Measurements from ENCODE around the gene MARK1.

MARK1 gene

GRCh38 chr1:220527908-220528678, at the start of gene MARK1:
Gene MARK1 (plus strand): TSS chr1:220528136. CDS start chr1:220528823, 687 bp downstream.
- peak within 1 kb of the TSS; percentile 81 for H3K27ac ChIP-seq (ENCODE audit: low read length)
- H3K4me3 ChIP-seq (ENCODE audit: low read length) = peak within 1 kb of the TSS; percentile 74
- peaks cover 12% of the 10 kb centered on the region; the same call in 1 of the 2 replicates for H3K27me3 ChIP-seq (ENCODE audit: insufficient read depth, low read length)
- H3K4me1 ChIP-seq (ENCODE audit: insufficient read depth, low read length) = no peaks in the 10 kb centered on the region
- no peaks in the 10 kb centered on the region for H3K36me3 ChIP-seq (ENCODE audit: insufficient read depth, low read depth, low read length)
- no peaks in the 10 kb centered on the region for H3K9me3 ChIP-seq (ENCODE audit: insufficient read depth, low read depth, low read length)
- H3K9ac ChIP-seq (ENCODE audit: low read depth, low read length) = peak within 1 kb of the TSS; percentile 94

DNA sequence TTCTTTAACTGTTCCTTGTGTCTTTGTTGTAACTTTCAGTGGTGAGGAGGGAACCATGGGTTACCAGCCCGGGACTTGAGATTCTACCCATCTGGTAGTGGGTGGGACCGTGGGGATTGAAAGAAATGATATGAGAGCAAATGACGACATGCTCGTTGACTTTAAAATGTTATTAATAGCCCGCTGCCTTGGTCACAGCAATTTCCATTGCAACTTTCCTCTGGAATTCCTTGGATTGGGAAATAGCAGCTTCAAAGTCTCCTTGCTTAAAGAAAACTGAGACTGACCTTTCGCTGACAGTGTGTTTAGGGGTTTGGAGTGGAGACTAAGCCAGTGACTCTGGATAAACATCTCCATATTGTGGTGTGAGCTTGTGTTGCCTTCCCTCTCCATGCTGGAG, 44.2 kb upstream of the MARK1 start:
- no peaks in the 10 kb centered on the region for H3K27me3 ChIP-seq (ENCODE audit: insufficient read depth, low read length)
- H3K4me1 ChIP-seq (ENCODE audit: insufficient read depth, low read length) = peaks cover 3% of the 10 kb centered on the region; the same call in 1 of the 2 replicates
- H3K4me3 ChIP-seq (ENCODE audit: low read length) = no peak overlapping the region
- no peaks in the 10 kb centered on the region for H3K36me3 ChIP-seq (ENCODE audit: insufficient read depth, low read depth, low read length)
- H3K9ac ChIP-seq (ENCODE audit: low read depth, low read length) = no peak overlapping the region
- no peaks in the 10 kb centered on the region for H3K9me3 ChIP-seq (ENCODE audit: insufficient read depth, low read depth, low read length)
- no peak overlapping the region for H3K27ac ChIP-seq (ENCODE audit: low read length)

DNA sequence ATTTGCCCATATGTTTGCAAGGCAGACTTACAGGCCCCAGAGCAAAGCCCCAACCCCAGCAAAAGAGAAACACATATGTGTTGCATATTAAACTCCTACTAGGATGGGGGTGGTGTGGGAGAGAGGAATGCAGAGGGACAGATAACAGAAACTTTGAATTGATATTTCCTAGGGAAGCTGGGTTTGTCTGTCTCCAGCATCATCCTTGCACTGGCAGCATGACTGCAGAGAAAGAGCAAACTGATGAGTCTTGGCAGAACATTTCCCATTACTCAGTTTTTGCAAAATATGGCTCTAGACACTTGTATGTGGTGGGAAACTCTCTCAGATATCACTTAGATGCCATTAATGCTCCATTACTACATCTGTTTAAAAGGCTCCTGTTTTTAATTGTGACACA, 43.8 kb upstream of the MARK1 start:
- no peak overlapping the region for H3K27ac ChIP-seq (ENCODE audit: low read length)
- no peaks in the 10 kb centered on the region for H3K36me3 ChIP-seq (ENCODE audit: insufficient read depth, low read depth, low read length)
- no peaks in the 10 kb centered on the region for H3K9me3 ChIP-seq (ENCODE audit: insufficient read depth, low read depth, low read length)
- H3K27me3 ChIP-seq (ENCODE audit: insufficient read depth, low read length) = no peaks in the 10 kb centered on the region
- H3K4me1 ChIP-seq (ENCODE audit: insufficient read depth, low read length) = peaks cover 3% of the 10 kb centered on the region; the same call in 1 of the 2 replicates
- no peak overlapping the region for H3K9ac ChIP-seq (ENCODE audit: low read depth, low read length)
- no peak overlapping the region for H3K4me3 ChIP-seq (ENCODE audit: low read length)

DNA sequence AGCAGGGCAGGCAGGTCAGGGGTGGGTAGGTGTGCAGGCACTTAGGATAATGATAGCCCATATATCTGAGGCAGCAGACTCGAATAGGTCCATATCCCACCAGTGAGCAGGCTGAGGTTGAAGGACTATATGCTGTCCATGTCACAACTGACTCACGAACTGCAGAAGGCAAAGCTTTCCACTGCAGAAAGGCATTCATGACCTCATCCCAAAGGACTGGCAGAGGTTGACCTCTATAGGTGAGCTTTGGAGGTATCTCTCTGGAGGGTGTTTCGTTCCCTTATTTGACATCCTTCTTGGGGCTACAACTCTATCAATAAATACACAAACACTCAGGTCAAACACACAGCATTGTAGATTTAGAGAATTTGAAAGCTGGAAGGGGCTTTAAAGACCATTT, 42.8 kb upstream of the MARK1 start:
- Histone ChIP-seq H3K9me3 (ENCODE audit: insufficient read depth, low read depth, low read length) (no peaks in the 10 kb centered on the region), H3K4me3 (ENCODE audit: low read length) (no peak overlapping the region), H3K27me3 (ENCODE audit: insufficient read depth, low read length) (no peaks in the 10 kb centered on the region), H3K4me1 (ENCODE audit: insufficient read depth, low read length) (peaks cover 3% of the 10 kb centered on the region; the same call in 1 of the 2 replicates), H3K27ac (ENCODE audit: low read length) (no peak overlapping the region), H3K36me3 (ENCODE audit: insufficient read depth, low read depth, low read length) (no peaks in the 10 kb centered on the region), H3K9ac (ENCODE audit: low read depth, low read length) (no peak overlapping the region)

- peaks cover 3% of the 10 kb centered on the region; the same call in 1 of the 2 replicates for H3K4me1 ChIP-seq (ENCODE audit: insufficient read depth, low read length)
These were observed 42.1 kb upstream of the MARK1 start for GRCh38 chr1:220485791-220486190.

DNA sequence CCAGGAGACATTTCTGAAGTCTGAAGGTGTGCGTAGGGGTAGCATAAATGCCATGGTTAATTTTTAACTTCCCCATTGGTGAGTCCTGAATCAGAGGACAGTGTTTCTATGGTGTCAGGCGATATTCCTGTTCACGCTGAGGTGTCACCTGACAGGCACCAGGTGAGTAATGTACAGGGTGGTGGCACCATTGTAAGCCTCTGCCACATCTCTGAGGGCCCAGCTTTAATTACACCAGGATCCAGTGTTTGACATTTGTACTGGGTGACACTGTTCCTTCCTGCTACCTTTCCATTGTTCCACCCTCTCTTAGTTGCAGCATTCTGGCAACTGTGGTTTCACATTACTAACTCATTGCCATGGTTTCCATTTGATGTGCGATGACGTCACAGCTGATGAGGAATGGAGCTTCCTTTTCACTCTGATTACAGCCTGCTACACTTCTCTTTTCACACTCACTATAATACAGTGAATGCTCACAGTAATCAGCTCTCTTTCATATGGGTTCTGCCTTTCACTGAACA, 40.6 kb upstream of the MARK1 start:
- Histone ChIP-seq H3K36me3 (ENCODE audit: insufficient read depth, low read depth, low read length) (no peaks in the 10 kb centered on the region), H3K27ac (ENCODE audit: low read length) (no peak overlapping the region), H3K27me3 (ENCODE audit: insufficient read depth, low read length) (no peaks in the 10 kb centered on the region), H3K9ac (ENCODE audit: low read depth, low read length) (no peak overlapping the region), H3K4me3 (ENCODE audit: low read length) (no peak overlapping the region), H3K9me3 (ENCODE audit: insufficient read depth, low read depth, low read length) (no peaks in the 10 kb centered on the region), H3K4me1 (ENCODE audit: insufficient read depth, low read length) (peaks cover 3% of the 10 kb centered on the region; the same call in 1 of the 2 replicates)

More at GRCh38 chr1:220485791-220486190, 42.1 kb upstream of the MARK1 start:
- Histone ChIP-seq H3K27ac (ENCODE audit: low read length) (no peak overlapping the region), H3K4me3 (ENCODE audit: low read length) (no peak overlapping the region), H3K9ac (ENCODE audit: low read depth, low read length) (no peak overlapping the region), H3K36me3 (ENCODE audit: insufficient read depth, low read depth, low read length) (no peaks in the 10 kb centered on the region), H3K27me3 (ENCODE audit: insufficient read depth, low read length) (no peaks in the 10 kb centered on the region), H3K9me3 (ENCODE audit: insufficient read depth, low read depth, low read length) (no peaks in the 10 kb centered on the region)

DNA sequence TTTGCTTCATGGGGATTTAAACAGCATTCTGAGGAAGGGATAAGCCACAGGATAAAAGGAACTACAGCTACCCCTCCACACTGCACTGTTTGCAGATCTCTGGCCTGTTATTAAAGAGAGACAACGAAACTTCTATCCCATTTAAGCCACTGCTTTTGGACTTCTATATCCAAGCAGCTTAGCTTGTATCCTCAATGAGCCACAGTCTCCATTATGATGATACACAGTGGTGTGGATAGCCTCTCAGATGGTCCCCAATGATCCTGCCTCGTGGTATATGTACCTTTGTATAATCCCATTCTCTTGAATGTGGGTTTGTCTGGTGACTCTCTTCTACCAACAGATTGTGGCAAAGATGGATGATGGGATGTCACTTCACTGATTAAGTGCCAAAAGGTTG, 36.0 kb upstream of the MARK1 start:
- H3K9me3 ChIP-seq (ENCODE audit: insufficient read depth, low read depth, low read length) = no peaks in the 10 kb centered on the region
- H3K36me3 ChIP-seq (ENCODE audit: insufficient read depth, low read depth, low read length) = no peaks in the 10 kb centered on the region
- no peak overlapping the region for H3K27ac ChIP-seq (ENCODE audit: low read length)
- H3K4me1 ChIP-seq (ENCODE audit: insufficient read depth, low read length) = peaks cover 3% of the 10 kb centered on the region; the same call in 1 of the 2 replicates
- no peak overlapping the region for H3K9ac ChIP-seq (ENCODE audit: low read depth, low read length)
- H3K27me3 ChIP-seq (ENCODE audit: insufficient read depth, low read length) = no peaks in the 10 kb centered on the region
- H3K4me3 ChIP-seq (ENCODE audit: low read length) = no peak overlapping the region

DNA sequence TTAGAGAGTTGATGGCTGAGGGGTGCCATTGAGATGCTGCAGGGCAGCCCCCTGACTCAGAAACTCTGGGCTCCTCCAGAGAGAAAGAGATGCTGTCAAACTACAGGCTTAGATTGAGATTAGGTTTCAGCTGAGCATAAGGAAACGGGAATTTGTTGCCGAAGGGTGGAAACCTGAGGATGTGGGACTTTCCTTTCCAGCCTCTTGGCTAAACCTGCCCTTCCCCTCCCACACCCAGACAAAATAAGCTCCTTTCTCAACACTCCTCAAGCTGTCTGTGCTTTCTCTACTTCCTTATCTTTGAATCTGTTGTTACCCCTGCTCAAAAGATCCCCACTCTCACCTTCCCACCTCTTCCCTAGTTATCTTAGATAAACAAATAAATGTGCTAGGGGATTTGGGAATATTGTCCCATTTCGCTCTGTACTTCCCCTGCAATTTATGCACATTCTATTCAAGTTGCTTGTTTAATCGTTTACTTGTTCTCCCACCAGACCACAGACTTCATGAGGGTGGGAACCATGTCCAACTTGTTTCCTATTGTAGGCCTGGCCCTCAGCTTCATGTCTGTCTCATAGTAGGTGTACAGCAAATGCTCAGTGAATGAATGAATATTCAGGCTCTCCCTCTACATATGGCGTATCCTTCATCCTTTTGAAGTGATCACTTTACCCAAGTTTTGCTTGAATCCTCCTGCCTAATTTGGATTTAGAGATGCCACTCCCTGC, 30.6 kb upstream of the MARK1 start:
- Histone ChIP-seq H3K9ac (ENCODE audit: low read depth, low read length) (no peak overlapping the region), H3K36me3 (ENCODE audit: insufficient read depth, low read depth, low read length) (no peaks in the 10 kb centered on the region), H3K4me3 (ENCODE audit: low read length) (no peak overlapping the region), H3K27ac (ENCODE audit: low read length) (no peak overlapping the region), H3K9me3 (ENCODE audit: insufficient read depth, low read depth, low read length) (no peaks in the 10 kb centered on the region), H3K27me3 (ENCODE audit: insufficient read depth, low read length) (no peaks in the 10 kb centered on the region), H3K4me1 (ENCODE audit: insufficient read depth, low read length) (no peaks in the 10 kb centered on the region)

- Histone ChIP-seq H3K27me3 (ENCODE audit: insufficient read depth, low read length) (no peaks in the 10 kb centered on the region), H3K9me3 (ENCODE audit: insufficient read depth, low read depth, low read length) (no peaks in the 10 kb centered on the region), H3K27ac (ENCODE audit: low read length) (no peak overlapping the region), H3K36me3 (ENCODE audit: insufficient read depth, low read depth, low read length) (no peaks in the 10 kb centered on the region), H3K4me1 (ENCODE audit: insufficient read depth, low read length) (no peaks in the 10 kb centered on the region), H3K9ac (ENCODE audit: low read depth, low read length) (no peak overlapping the region), H3K4me3 (ENCODE audit: low read length) (no peak overlapping the region)
These were observed 29.7 kb upstream of the MARK1 start for GRCh38 chr1:220498188-220498587.

DNA sequence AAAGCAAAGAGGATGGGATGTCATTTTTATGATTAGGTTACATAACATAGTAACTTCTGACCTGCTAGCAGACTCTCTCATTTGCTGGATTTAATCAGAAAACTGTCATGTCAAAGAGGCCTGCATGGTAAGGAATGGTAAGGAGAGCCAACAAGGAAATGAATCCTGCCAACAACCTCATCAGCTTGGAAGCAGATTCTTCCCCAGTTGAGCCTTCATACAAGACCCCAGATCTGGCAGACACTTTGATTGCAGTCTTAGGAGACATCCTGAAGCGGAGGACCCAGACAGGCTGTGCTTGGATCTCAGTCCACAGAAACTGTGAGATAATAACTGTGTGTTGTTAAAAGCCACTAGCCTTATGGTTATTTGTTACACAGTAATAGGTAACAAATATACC, 27.6 kb upstream of the MARK1 start:
- H3K4me3 ChIP-seq (ENCODE audit: low read length) = no peak overlapping the region
- H3K27ac ChIP-seq (ENCODE audit: low read length) = no peak overlapping the region
- no peak overlapping the region for H3K9ac ChIP-seq (ENCODE audit: low read depth, low read length)
- H3K4me1 ChIP-seq (ENCODE audit: insufficient read depth, low read length) = no peaks in the 10 kb centered on the region
- no peaks in the 10 kb centered on the region for H3K36me3 ChIP-seq (ENCODE audit: insufficient read depth, low read depth, low read length)
- no peaks in the 10 kb centered on the region for H3K27me3 ChIP-seq (ENCODE audit: insufficient read depth, low read length)
- no peaks in the 10 kb centered on the region for H3K9me3 ChIP-seq (ENCODE audit: insufficient read depth, low read depth, low read length)

DNA sequence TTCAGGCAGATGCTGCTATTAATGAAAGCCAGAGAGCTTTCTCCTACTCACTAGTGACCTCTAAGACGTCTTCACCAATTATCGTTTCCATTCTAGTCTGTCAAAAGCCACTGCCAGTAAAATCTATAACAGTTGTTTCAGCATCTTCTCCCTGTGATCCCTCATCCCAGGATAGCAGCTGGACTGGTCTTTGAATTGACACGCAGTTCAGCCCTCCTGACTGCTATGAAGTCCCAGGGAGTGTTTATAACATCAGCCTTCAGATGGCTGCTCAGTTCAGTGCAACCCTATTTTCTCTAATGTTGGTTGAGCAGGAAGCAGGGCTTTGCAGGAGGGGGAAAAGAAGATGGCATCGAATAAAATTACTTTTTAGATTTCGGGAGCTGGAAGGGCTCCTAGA, 23.6 kb upstream of the MARK1 start:
- Histone ChIP-seq H3K4me3 (ENCODE audit: low read length) (no peak overlapping the region), H3K27me3 (ENCODE audit: insufficient read depth, low read length) (no peaks in the 10 kb centered on the region), H3K9ac (ENCODE audit: low read depth, low read length) (no peak overlapping the region), H3K9me3 (ENCODE audit: insufficient read depth, low read depth, low read length) (no peaks in the 10 kb centered on the region), H3K27ac (ENCODE audit: low read length) (no peak overlapping the region), H3K4me1 (ENCODE audit: insufficient read depth, low read length) (no peaks in the 10 kb centered on the region), H3K36me3 (ENCODE audit: insufficient read depth, low read depth, low read length) (no peaks in the 10 kb centered on the region)

- H3K27ac ChIP-seq (ENCODE audit: low read length) = no peak overlapping the region
- peaks cover 8% of the 10 kb centered on the region for H3K4me1 ChIP-seq (ENCODE audit: insufficient read depth, low read length)
- no peaks in the 10 kb centered on the region for H3K27me3 ChIP-seq (ENCODE audit: insufficient read depth, low read length)
- H3K9me3 ChIP-seq (ENCODE audit: insufficient read depth, low read depth, low read length) = no peaks in the 10 kb centered on the region
- no peaks in the 10 kb centered on the region for H3K36me3 ChIP-seq (ENCODE audit: insufficient read depth, low read depth, low read length)
- no peak overlapping the region for H3K9ac ChIP-seq (ENCODE audit: low read depth, low read length)
- H3K4me3 ChIP-seq (ENCODE audit: low read length) = no peak overlapping the region
These were observed 20.9 kb upstream of the MARK1 start for GRCh38 chr1:220507085-220507484.

All from iPS-20b (cell line).